ENCODE data around the gene ADORA3.

DNA sequence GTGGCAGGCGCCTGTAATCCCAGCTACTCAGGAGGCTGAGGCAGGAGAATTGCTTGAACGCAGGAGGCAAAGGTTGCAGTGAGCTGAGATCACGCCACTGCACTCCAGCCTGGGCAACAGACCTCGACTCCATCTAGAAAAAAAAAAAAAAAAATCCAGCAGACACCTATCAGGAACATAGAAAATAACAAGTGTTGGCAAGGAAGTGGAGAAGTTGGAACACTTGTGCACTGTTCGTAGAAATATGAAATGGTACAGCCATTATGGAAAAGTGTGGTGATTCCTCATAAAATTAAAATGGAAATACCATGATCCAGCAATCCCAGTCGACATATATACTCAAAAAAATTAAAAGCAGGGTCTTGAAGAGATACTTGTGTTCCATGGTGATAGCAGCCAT lies 41.7 kb downstream of the ADORA3 start:
- TF ChIP-seq, protein P1, sequence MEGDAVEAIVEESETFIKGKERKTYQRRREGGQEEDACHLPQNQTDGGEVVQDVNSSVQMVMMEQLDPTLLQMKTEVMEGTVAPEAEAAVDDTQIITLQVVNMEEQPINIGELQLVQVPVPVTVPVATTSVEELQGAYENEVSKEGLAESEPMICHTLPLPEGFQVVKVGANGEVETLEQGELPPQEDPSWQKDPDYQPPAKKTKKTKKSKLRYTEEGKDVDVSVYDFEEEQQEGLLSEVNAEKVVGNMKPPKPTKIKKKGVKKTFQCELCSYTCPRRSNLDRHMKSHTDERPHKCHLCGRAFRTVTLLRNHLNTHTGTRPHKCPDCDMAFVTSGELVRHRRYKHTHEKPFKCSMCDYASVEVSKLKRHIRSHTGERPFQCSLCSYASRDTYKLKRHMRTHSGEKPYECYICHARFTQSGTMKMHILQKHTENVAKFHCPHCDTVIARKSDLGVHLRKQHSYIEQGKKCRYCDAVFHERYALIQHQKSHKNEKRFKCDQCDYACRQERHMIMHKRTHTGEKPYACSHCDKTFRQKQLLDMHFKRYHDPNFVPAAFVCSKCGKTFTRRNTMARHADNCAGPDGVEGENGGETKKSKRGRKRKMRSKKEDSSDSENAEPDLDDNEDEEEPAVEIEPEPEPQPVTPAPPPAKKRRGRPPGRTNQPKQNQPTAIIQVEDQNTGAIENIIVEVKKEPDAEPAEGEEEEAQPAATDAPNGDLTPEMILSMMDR (IDR thresholded peaks at IDR 0.05; ENCODE audit: insufficient read depth, low read depth, low read length) = no peak
- no peak for TF ChIP-seq EZH2 (IDR thresholded peaks at IDR 0.05; ENCODE audit: insufficient read depth, low read length)

Data from astrocyte (in vitro differentiated cells and primary cell).